NB4 (cell line): ENCODE data around the gene GABBR2.
"Not testable (repeated sequence)": the region's sequence is repeated elsewhere in the genome, so short reads cannot be mapped to it uniquely, and the experiment has no call there.

Source experiments
- DNase-seq: peaks from one replicate; pipeline ENCODE4 v3.0.0; 2010; ENCODE audit warnings: low read depth
- H3K4me3 ChIP-seq: one replicate; pipeline ENCODE4 v1.5.1; 2011; ENCODE audit warnings: mild to moderate bottlenecking, low read depth, low read length, moderate library complexity
- MYC ChIP-seq: IDR thresholded peaks from 2 replicates; pipeline ENCODE4 v1.6.1; 2011; ENCODE audit warnings: low read depth, low read length
- POLR2A ChIP-seq: IDR thresholded peaks from 2 replicates; pipeline ENCODE4 v1.6.1; 2011; ENCODE audit warnings: mild to moderate bottlenecking; ENCODE audit not compliant: insufficient read length; ENCODE audit errors: extremely low read depth
- TF ChIP-seq, protein P1 (sequence below): IDR thresholded peaks from one replicate; pipeline ENCODE4 v1.5.1; 2012; ENCODE audit warnings: low read depth, low read length
- TF ChIP-seq, protein P2 (sequence below): IDR thresholded peaks from 2 replicates; pipeline ENCODE4 v1.6.1; 2011; ENCODE audit warnings: low read depth, low read length

The GABBR2 gene

GRCh38 chr9:98276907-98277469, 431.7 kb downstream of the GABBR2 start:
- no peak overlapping the region for H3K4me3 ChIP-seq
- TF ChIP-seq, protein P1, sequence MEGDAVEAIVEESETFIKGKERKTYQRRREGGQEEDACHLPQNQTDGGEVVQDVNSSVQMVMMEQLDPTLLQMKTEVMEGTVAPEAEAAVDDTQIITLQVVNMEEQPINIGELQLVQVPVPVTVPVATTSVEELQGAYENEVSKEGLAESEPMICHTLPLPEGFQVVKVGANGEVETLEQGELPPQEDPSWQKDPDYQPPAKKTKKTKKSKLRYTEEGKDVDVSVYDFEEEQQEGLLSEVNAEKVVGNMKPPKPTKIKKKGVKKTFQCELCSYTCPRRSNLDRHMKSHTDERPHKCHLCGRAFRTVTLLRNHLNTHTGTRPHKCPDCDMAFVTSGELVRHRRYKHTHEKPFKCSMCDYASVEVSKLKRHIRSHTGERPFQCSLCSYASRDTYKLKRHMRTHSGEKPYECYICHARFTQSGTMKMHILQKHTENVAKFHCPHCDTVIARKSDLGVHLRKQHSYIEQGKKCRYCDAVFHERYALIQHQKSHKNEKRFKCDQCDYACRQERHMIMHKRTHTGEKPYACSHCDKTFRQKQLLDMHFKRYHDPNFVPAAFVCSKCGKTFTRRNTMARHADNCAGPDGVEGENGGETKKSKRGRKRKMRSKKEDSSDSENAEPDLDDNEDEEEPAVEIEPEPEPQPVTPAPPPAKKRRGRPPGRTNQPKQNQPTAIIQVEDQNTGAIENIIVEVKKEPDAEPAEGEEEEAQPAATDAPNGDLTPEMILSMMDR: no peak
- TF ChIP-seq, protein P2, sequence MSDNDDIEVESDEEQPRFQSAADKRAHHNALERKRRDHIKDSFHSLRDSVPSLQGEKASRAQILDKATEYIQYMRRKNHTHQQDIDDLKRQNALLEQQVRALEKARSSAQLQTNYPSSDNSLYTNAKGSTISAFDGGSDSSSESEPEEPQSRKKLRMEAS: no peak
- TF ChIP-seq POLR2A (no peak), MYC (no peak)
- no peak for DNase-seq

- DNase-seq: no peak
- H3K4me3 ChIP-seq: no peak overlapping the region
- no peak for TF ChIP-seq POLR2A
- TF ChIP-seq, protein P2: no peak
These were observed 433.6 kb downstream of the GABBR2 start for GRCh38 chr9:98275159-98275558.

DNA sequence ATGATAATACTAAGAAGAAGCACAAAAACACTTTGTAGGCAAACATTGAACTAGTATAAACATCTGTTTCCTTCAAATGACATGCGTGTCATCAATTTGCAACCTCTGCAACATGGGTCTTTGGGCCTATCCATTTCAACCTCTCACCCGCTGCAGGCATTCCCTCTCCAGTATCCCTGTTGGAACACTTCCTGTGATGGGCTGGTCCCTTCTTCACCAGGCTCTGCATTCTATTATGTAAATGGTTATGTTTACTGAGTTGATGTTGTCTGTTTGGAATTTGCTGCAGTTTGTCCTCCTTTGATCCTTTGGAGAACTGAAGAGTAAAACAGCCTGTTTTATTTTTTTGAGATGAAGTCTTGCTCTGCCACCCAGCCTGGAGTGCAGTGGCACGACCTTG, 436.7 kb downstream of the GABBR2 start:
- no peak for DNase-seq
- TF ChIP-seq, protein P2: no peak
- TF ChIP-seq POLR2A (no peak), MYC (no peak)
- TF ChIP-seq, protein P1: no peak

DNA sequence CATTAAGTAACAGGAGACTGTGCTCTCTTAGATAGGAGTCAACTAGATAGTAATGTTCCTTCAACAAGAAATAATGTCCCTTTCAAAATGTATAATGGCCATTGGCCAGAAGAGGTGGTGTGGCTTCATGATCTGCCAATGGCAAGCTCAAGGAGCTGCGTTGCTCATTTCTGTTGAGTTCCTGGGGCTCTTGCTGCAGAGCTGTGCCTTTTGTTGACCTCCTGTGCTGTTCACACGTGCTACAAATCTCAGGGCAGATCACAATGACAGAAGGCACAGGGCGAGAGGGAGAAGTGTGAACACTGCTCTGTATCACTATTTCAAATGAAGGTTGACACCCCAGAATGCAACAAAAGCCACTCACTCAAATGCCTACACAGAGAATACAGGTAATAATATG, 437.3 kb downstream of the GABBR2 start:
- no peak for DNase-seq
- no peak overlapping the region for H3K4me3 ChIP-seq
- TF ChIP-seq POLR2A (no peak), MYC (no peak)
- TF ChIP-seq, protein P2: no peak
- TF ChIP-seq, protein P1: no peak

More for the DNA sequence above, 436.7 kb downstream of the GABBR2 start:
- H3K4me3 ChIP-seq: no peak overlapping the region

DNA sequence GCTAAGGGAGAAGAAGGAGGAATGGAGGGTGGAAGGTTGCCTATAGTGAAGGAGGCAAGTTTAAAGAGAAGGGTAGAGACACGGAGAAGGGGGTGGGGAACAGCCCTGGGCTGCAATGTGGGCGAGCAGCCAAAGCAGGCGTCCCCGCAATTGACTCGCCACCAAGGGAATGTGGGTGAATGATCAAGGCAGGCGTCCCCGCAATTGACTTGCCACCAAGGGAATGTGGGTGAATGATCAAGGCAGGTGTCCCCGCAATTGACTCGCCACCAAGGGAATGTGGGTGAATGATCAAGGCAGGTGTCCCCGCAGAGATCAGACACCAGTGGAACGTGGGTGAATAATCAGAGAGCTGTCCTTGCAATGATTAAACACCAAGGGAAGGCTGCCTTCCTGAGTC, 438.5 kb downstream of the GABBR2 start:
- H3K4me3 ChIP-seq, DNase-seq: not testable (repeated sequence)

GRCh38 chr9:98269652-98270051, 439.1 kb downstream of the GABBR2 start:
- not testable (repeated sequence) for DNase-seq

DNA sequence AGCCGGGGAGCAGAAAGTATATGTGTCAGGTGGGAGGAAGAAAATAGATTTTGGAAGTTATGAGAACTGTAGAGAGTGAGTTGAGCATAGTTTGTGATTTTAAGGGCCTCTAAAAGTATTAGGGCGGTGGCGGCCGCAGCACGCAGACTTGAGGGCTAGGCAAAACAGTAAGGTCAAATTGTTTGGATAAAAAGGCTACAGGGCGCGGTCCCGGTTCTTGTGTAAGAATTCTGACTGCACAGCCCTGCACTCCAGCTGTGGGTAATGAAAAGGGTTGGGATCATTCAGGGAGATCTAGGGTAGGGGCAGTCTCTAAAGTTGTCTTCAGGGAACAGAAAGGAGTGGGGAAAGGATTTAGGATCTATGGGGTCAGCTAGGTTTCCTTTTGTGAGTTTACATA, 441.2 kb downstream of the GABBR2 start:
- not testable (repeated sequence) for H3K4me3 ChIP-seq, DNase-seq

More at GRCh38 chr9:98269652-98270051, 439.1 kb downstream of the GABBR2 start:
- H3K4me3 ChIP-seq: not testable (repeated sequence)

DNA sequence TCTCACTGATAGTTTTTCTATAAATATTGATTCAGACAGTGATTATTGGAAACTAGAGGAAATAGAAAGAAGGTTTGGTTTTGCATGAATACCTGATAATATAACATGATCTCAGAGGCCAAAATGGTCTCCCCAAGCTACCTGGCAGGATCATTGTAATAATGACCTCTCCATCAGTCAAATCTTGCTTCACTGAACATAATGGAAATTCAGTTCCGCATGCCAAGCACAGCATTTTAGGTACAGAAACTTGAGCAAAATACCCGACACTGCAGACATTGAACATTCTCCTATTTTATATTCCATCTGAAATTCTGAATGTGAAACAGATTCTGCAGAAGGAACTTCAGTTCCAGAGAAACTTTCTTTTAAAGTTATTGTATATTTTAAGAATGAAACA, 444.2 kb downstream of the GABBR2 start:
- no peak for DNase-seq
- no peak overlapping the region for H3K4me3 ChIP-seq
- TF ChIP-seq, protein P2: no peak
- no peak for TF ChIP-seq MYC
- no peak for TF ChIP-seq POLR2A
- TF ChIP-seq, protein P1: no peak
